Epidermal melanocyte (primary cell): ENCODE results near the gene LAMA4.
"Not testable (repeated sequence)": the region's sequence is repeated elsewhere in the genome, so short reads cannot be mapped to it uniquely, and the experiment has no call there.

Experiments
- DNase-seq: peaks from one replicate; pipeline ENCODE4 v3.0.0; 2011; ENCODE audit warnings: low spot score; ENCODE audit not compliant: insufficient read length

The LAMA4 gene

DNA sequence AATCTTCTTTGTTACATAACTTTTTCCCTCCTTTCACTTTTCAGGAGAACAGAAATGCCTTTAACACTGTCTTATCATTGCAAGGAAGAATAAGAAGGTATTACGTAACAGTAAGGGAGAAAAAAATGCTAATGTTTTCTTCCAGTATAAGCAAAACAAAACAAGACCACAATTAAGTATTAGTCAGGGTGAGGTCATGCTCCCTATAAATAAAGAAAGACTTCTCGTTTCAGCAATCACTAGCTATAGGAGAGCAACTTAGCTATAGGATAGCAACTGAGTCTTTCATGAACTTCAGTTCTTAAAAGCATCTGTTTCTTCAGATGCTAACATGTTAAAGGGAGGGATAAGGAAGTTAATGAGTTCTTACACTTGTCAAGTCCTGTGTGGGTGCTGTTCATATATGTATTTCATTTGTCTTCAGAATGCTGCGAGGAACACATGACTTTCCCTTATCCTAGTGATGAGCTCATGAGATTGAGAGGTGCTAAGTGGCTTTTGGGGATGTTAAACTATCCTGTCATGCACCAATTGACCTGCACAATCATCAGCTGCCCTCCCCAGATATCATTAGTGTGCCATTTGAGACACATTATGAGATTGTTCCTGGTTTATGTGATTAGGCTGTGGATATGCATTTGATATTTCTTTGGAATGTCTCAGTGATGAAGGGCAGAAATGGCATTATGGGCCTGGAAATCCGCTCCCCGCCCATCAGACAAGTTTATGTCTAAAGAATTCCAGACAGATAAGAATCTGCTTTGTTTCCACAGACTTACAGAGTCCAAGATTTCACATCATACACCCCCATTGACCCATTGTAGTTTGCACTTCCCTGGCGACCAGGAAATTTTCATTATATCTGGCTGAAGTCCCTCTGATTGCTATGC lies 37.5 kb downstream of the LAMA4 start:
- no peak for DNase-seq

DNA sequence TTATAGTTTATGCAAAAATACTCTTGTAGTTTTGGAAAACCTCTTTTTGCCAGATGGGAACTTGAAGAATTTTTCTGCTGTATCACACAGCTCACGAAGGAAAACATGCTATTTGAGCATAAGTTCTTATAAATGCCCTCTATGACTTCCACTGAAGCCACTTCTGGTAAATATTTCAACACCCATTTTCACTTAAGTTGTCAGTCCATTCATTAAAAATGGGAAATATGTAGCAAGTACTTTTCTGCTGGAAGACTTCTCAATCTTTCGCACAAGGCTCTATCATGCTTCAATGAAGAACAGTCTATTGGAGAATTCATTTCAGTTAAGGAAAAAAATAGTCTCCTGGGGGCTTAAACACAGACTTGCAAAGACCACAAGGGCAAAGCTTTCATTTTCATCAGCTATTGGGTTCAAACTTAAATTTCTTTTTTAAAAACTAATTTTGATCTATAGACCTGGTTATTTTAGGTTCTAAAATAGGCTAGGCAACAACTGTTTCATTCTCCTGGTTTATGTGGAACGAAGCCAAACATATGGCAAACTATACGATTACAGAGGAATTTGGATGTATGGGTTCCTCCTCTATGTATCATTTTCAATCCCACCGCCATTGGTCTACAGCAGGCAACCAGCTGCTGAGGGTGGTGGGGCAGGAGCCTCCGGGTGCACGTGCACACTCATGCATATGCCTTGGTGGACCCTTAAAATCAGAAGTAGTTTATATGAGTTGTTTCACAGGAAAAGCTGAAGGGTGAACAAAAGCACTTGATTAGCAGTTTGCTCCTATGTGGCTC lies 38.7 kb downstream of the LAMA4 start:
- DNase-seq = no peak

DNA sequence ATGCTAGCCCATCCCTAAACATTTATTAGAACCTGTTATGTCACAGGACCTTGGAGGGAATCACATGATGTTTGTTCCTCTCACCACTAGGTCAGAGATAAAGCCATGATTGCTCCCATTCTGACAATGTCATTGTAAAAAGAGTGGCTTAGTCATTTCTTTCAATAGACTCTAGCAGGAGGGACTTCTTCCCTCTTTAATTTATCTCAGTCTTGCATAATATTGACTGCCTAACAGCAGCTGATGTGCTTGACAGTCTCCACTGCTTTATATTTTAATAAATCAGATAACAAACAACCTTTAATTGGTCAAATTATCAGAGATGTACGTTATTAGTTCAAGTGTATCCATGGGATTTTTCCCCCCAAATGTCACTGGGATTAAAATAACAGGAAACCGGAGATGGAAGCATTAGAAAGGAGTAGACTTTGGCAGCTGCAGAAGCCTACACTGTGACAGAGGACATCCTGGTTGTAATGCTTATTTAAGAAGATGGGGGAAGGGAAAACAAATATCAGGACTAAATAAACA lies 39.6 kb downstream of the LAMA4 start:
- DNase-seq = no peak

DNA sequence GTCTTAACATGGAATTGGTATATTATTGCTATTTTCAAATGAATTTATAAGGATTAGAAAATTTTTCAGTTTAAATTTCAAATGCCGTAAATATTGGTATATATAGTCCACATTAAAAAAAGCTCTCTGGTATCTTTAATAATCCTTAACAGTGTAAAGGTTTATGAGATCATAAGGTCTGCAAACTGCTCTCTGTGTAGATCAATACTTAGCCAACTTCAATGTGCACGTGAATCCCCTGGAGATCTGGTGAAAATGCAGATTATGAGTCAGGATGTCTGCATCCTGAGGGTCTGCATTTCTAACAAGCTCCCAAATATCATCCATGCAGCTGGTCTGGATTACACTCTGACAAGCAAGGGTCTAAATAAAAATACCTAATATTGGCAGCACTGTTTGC lies 43.5 kb downstream of the LAMA4 start:
- DNase-seq = no peak

DNA sequence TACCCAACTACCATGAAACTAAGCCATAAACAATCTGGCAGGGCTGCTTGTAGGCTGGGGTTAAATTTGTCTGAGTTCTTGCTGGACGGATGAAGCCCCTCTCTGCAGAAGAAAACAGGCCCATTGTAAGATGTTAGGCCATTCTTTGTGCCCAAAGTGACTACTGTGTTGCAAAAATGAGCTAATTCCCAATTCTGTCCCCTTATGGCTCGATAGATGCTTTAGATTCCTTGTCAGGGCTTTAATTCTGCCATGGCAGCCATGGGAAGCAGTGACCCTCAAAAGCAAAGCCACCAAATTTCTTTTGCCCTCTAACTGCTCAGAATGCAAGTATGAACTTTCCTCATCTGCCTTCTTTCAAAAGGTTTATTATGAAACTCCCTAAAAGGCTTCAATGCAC lies 45.2 kb downstream of the LAMA4 start:
- no peak for DNase-seq

DNA sequence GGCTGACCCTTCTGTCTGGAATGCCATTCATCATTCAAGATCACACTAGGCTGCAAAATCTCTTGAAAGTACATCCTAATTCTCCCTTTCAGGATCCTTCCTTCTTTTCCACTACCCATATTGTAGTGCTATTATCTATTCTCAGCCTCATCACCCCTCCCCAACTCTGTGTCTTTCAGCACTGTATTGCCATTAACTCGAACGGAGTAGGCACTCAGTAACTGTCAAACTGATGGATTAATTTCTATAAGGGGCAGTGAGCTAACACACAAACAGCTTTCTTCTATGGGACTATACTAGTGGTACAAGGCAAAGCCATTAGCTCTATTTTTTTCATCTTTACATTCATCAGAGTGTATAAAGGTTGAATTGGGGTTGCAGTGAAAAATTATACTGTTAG lies 46.6 kb downstream of the LAMA4 start:
- no peak for DNase-seq

DNA sequence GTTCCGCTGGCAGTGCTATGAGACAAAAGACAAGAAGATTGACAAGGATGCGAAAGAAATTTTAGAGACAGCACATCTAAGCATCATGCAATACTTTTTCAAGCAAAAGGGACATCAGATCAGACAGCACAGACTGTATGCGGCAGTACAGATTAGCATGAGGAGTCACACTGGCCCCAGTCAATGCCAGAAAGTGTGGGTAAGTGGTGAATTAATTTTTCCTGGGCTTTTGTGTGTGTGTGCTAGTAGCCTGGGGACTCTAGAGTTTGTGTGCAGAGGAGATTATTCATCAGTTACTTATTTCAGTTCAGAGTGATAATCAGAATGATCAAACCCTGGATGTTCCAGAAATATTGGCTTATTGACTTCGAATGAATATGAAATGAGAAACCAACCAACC lies 47.2 kb downstream of the LAMA4 start:
- DNase-seq = no peak

DNA sequence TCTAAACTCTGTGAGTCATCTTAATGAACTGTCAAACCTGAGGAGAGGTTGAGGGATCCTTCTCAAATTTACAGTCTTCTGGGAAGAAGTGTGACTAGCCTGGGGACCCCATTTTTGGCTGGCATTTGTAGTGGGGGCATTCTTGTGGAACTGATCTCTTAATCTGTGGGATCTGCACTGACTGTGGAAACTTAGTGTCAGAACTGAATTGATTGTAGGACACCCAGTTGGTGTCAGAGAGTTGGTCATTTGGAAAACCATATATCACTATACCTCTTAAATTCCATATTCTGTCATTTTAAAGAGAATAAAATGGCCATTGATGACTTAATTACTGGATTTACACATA lies 48.3 kb downstream of the LAMA4 start:
- no peak for DNase-seq

DNA sequence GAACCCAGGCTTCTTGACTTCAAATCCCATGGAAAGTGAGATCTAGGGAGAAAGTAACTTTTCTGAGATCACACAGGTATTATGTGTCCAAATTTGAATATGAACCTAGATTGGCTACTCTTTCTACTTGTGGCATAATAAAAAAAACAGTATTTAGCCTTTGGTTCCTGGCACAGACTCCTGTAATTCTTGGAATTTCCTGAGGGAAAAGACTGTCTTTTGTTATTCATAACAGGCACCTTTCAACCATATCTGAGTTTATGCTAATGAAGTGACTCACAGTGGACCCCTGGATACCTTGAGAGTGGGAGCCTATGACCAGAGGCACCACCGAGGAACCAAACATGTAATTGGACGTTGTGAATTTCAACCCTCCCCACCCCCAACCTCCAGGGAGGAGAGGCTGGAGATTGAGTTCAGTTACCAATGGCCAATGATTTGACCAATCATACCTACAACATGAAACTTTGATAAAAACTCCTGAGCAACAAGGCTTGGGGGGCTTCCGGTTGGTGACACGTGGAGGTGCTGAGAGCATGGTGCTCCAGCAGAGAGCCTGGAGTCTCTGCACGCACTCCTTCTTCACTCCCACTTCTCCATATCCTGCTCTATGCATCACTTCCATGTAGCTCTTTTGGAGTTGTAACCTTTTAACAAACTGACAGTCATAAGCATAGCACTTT lies 48.8 kb downstream of the LAMA4 start:
- DNase-seq = no peak

DNA sequence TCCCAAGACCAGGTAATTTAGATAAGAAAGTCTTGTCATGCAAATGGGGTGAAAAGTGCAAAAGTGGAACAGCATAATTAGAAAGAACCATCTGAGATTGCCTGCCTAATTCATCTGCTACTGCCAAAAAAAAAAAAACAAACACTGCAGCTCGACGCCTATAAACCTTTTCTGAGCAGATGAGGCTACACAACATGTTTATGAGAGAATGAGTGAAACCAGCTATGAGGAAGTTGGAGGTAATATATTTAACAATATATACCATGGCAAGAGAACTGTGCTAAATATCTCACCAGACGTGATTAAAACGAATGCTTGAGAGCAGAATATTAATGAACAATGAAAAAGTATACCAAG lies 50.0 kb downstream of the LAMA4 start:
- DNase-seq = no peak

DNA sequence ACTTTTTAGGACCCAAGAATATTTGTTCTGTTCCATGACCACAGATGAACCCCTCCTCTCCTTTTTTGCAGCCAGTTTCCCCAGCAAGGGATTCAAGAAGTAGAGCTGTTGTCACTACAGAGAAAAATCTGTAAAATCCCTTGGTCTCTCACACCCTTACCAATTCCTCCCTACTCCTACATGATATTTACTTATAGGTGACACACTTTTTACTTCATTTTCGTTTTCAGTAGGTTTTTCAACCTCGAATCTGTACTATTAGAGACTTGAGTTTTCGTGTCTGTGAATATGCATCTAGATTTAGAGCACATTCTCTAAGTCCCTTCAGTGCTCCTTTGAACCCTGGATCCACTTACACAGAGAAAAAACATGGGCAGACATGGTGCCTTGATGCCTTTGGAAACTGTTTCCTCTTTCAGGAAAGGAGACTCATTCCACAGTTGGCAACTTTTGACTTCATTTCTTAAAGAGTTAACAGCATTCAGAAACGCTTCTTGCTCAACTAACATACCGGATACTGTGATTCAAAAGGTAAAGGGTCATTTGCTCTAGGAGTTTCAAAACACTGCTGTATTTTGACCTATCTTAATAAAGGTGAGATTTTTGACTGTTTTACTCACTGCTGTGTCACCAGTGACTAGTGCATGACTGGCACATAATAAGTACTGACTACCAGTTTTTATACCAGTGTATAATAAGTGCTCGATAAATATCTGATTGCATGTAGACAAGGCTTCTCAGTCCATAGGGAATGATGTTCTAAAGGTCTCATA lies 50.6 kb downstream of the LAMA4 start:
- DNase-seq = no peak

DNA sequence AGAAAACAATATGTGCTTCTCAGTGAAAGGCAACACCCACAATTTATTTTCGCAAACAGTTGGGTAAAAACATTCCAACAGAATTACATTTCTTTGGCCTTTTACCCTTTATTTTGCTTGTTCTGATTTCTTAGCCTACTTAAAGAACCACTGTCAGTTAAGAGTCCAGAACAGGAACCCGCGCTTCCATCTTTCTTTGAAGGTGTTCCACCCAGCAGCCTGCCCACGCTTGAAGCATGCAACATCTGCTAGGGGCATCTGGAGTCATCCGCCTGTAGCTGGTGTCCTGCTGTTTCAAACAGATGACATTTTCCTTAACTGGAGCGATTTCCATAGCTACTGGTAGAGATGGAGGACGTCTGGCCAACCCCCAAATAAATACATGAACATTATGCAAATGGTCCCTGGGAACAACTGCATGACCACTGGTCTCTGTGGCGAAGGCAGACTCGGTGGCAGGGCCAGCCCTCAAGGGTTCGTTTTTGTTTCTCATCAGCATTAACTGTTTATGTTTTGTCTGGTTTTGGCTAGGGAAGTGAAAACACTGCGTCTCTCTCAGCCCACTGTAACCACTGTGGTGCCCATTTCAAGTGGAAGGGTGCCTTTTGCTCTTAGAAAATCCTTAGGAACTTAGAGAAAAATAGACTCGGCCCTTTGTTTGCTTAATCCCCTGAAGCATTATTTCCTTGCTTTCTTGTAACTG lies 51.6 kb downstream of the LAMA4 start:
- DNase-seq = no peak

DNA sequence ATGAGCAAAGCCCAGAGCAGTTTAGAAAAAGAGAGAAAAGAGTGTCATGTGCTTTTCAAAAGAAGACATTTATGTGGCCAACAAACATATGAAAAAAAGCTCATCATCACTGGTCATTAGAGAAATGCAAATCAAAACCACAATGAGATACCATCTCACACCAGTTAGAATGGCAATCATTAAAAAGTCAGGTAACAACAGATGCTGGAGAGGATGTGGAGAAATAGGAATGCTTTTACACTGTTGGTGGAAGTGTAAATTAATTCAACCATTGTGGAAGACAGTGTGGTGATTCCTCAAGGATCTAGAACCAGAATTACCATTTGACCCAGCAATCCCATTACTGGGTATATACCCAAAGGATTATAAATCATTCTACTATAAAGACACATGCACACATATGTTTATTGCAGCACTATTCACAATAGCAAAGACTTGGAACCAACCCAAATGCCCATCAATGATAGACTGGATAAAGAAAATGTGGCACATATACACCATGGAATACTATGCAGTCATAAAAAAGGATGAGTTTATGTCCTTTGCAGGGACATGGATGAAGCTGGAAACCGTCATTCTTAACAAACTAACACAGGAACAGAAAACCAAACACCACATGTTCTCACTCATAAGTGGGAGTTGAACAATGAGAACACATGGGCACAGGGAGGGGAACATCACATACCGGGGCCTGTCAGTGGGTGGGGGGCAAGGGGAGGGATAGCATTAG lies 54.0 kb downstream of the LAMA4 start:
- DNase-seq = not testable (repeated sequence)

DNA sequence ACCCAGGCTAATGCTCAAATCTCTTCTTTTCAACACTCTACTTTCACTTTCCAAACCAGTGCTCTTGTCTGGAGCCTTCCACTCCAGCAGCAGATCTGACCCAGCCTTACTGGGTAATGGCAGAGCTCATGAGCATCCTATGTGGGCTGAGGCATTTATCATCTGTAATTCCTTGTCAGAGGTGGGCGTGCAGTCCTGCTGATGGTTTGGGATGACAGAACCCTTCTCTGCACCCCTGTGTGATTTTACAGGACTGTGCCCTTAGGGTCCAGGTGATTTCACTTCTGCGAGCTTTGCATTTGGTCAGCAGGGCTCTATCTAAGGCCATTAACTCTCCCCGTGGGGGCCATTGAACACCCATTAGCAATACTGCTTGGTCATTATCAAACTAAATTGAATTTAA lies 55.4 kb downstream of the LAMA4 start:
- no peak for DNase-seq

DNA sequence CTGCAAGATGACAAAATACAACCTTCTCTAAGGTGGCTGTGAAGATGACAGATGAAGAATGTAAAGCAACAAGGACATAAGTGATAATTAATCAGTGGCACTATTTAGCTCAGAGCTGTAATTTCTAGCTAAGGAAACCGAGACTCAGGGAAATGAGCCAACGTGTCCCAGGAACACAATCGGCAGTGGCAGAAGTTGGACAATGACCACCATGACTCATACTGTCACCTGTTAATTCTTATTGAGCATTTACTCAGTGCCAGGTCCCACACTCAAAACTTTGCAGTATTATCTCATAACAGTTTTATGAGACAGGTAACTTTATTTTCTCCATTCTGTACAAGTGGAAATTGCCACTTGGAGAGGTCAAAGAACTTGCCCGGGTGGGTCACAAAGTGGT lies 55.8 kb downstream of the LAMA4 start:
- no peak for DNase-seq

DNA sequence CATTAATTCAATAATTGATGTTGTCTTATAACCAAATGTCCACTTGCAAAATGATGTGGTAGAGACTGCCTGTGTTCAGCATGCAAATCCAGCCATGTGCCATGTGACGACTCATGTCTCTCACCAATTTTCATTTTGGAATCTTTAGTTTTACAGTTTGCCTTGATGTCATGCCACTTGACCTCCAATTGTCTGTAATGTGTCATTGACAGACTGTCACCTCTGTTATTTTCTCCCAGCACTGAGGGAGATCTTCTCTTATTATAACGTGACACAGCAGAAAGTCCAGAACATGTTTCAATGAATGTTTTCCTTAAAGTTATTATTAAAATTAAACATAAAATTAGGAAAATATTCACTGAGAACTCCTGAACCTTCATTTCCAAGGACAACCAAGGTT lies 56.7 kb downstream of the LAMA4 start:
- no peak for DNase-seq

DNA sequence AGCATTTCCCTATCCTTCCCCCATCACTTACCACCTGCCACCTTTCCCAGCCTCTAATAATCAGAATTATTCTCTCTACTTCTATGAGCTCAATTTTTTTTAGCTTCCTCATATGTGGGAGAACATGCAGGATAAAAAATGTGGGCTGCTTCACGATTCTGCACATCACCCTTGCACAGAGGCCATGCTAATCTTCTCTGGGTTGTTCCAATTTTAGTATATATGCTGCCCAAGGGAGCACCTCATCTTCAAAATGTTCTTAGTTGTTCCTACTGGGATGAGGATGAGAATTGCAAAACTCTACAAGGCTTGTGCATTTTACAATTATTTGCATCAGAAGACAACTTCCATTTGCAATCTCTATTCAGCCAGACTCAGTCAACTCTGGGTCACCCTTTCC lies 58.1 kb downstream of the LAMA4 start:
- no peak for DNase-seq

DNA sequence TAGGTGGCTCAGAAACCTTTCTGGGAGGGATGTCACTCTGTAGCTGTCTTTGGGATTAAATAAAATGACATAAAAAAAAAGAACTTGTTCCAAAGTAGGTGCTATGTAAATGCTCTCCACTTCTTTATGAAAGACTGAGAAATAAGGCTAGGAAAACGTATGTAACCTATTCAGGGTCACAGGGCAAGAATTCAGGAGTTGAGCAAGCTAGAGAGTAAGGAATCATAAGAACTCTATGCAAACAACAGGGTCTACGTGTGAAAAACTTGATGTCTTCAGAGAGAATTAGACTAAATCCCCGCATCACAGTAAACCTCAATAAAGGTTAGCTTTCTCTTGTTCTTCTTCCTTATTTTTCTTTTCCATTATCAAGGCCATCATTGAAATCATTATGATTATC lies 59.2 kb downstream of the LAMA4 start:
- DNase-seq = no peak

DNA sequence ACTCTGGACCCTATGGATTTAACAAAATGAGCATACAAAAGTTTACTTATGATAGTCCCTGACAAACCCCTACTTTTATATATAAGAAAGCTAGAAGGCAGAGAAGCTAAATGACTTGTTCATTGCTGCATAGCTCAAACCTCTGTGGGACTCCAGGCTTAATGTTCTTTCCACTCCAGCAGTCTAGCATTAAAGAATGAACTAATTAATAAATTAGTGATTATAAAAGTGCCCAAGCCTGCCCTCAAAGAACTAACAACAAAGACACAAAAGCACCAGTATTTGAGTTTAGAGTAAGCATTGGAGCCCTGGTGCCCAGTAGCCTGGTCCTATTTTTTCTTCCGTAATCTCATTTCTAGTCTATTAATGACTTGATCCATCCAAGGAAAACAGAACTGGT lies 59.9 kb downstream of the LAMA4 start:
- no peak for DNase-seq

DNA sequence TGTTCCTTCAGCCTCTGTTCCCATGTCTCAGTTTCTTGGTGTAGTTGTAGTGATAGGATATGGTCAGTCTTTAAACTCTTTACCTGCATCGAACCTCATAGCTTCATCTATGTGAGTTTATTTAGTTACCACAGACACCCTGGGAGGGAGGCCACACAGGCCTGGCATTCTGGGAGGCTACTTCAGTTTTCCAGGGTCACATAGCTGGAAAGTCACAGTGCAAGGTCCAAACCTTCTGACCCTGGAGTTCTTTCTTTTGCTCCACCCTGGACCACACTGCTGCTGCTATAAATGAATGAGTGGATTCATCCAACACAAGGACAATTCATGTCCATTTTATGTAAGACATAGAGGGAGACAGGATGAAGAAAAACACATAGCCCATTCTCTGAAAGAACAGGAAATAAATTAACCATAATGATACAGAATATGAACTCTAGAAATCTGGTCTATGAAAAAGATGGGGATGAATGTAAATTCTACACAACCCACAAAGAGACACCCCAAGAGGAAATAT lies 60.8 kb downstream of the LAMA4 start:
- no peak for DNase-seq
